KMS-11 (cell line): ENCODE measurements around the gene EFCAB6.

Experiments used
- H2AFZ ChIP-seq: fragments of 200-600 bp; sonication (generic); 2 replicates; pipeline ENCODE4 v1.6.1; 2016; ENCODE audit warnings: antibody characterized with exemption, mixed run types, low read depth
- H3K27ac ChIP-seq: fragments of 200-600 bp; sonication (generic); 2 replicates; pipeline ENCODE4 v1.6.1; 2016; ENCODE audit warnings: mild to moderate bottlenecking, mixed run types
- H3K27me3 ChIP-seq: fragments of 200-600 bp; sonication (generic); 2 replicates; pipeline ENCODE4 v1.6.1; 2017; ENCODE audit warnings: mild to moderate bottlenecking, low read depth, mixed run types, moderate library complexity; ENCODE audit not compliant: insufficient read depth
- H3K36me3 ChIP-seq: fragments of 200-600 bp; sonication (generic); 2 replicates; pipeline ENCODE4 v1.6.1; 2017; ENCODE audit warnings: mild to moderate bottlenecking, mixed run types; ENCODE audit not compliant: insufficient read depth
- H3K4me1 ChIP-seq: fragments of 200-600 bp; sonication (generic); 2 replicates; pipeline ENCODE4 v1.6.1; 2016; ENCODE audit warnings: mild to moderate bottlenecking, low read depth, mixed run types; ENCODE audit not compliant: poor library complexity, severe bottlenecking
- H3K4me2 ChIP-seq: fragments of 200-600 bp; sonication (generic); 2 replicates; pipeline ENCODE4 v1.7.0; 2016; ENCODE audit warnings: mild to moderate bottlenecking, mixed run types
- H3K4me3 ChIP-seq: fragments of 200-600 bp; sonication (generic); IDR thresholded peaks from 2 replicates; pipeline ENCODE4 v1.6.1; 2017; ENCODE audit warnings: low read depth, low read length, mixed read lengths; ENCODE audit not compliant: insufficient read depth
- H3K79me2 ChIP-seq: fragments of 200-600 bp; sonication (generic); 2 replicates; pipeline ENCODE4 v1.6.1; 2016; ENCODE audit warnings: low read depth, mixed run types; ENCODE audit not compliant: insufficient read depth
- H3K9ac ChIP-seq: fragments of 200-600 bp; sonication (generic); 2 replicates; pipeline ENCODE4 v1.6.1; 2016; ENCODE audit warnings: mild to moderate bottlenecking, mixed run types
- H4K20me1 ChIP-seq: fragments of 200-600 bp; sonication (generic); 2 replicates; pipeline ENCODE4 v1.6.1; 2016; ENCODE audit warnings: mild to moderate bottlenecking, mixed run types; ENCODE audit not compliant: insufficient read depth
- CTCF ChIP-seq: fragments of 200-600 bp; sonication (generic); conservative IDR thresholded peaks from 2 replicates; pipeline ENCODE4 v1.6.1; 2017; ENCODE audit warnings: low read depth, mild to moderate bottlenecking, antibody characterized with exemption, low read length, moderate library complexity, mixed read lengths

Gene EFCAB6

DNA sequence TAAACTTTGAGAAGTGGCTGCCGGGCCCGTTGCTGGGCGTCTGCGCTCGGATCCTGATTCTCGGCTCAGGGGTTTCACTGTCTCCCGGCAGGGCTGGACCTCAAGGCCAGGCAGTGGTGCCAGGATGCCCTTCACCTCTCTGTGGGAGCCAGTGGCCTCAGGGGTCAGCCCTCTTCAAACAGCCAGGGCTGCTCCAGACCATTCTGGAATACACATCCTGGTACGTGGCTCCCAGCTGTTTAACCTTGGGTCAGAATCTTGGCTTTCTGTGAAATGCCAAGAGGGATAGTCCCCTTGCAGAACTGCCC, 329.8 kb downstream of the EFCAB6 start:
- Histone ChIP-seq H3K36me3 (no peaks in the 10 kb centered on the region), H3K4me3 (no peak overlapping the region), H3K4me1 (no peaks in the 10 kb centered on the region), H3K27ac (no peak overlapping the region), H3K9ac (no peak overlapping the region), H3K79me2 (no peaks in the 10 kb centered on the region), H3K4me2 (no peak overlapping the region), H2AFZ (no peak overlapping the region), H4K20me1 (no peaks in the 10 kb centered on the region), H3K27me3 (peaks cover 7% of the 10 kb centered on the region; the same call in 1 of the 2 replicates)
- no peak for TF ChIP-seq CTCF

GRCh38 chr22:43481568-43482317, 330.4 kb downstream of the EFCAB6 start:
- Histone ChIP-seq H3K27me3 (peaks cover 7% of the 10 kb centered on the region; the same call in 1 of the 2 replicates), H3K4me1 (no peaks in the 10 kb centered on the region), H3K4me2 (no peak overlapping the region), H4K20me1 (no peaks in the 10 kb centered on the region), H2AFZ (no peak overlapping the region), H3K27ac (no peak overlapping the region), H3K4me3 (no peak overlapping the region), H3K79me2 (no peaks in the 10 kb centered on the region), H3K36me3 (no peaks in the 10 kb centered on the region), H3K9ac (no peak overlapping the region)
- TF ChIP-seq CTCF, result no peak

GRCh38 chr22:43479962-43480361, 332.1 kb downstream of the EFCAB6 start:
- no peak overlapping the region for H2AFZ ChIP-seq
- H3K4me3 ChIP-seq, result no peak overlapping the region
- peaks cover 7% of the 10 kb centered on the region; the same call in 1 of the 2 replicates for H3K27me3 ChIP-seq
- H3K79me2 ChIP-seq, result no peaks in the 10 kb centered on the region
- H3K9ac ChIP-seq, result no peak overlapping the region
- H4K20me1 ChIP-seq, result no peaks in the 10 kb centered on the region
- no peak overlapping the region for H3K4me2 ChIP-seq
- H3K36me3 ChIP-seq, result no peaks in the 10 kb centered on the region
- no peak for TF ChIP-seq CTCF
- no peaks in the 10 kb centered on the region for H3K4me1 ChIP-seq
- no peak overlapping the region for H3K27ac ChIP-seq

DNA sequence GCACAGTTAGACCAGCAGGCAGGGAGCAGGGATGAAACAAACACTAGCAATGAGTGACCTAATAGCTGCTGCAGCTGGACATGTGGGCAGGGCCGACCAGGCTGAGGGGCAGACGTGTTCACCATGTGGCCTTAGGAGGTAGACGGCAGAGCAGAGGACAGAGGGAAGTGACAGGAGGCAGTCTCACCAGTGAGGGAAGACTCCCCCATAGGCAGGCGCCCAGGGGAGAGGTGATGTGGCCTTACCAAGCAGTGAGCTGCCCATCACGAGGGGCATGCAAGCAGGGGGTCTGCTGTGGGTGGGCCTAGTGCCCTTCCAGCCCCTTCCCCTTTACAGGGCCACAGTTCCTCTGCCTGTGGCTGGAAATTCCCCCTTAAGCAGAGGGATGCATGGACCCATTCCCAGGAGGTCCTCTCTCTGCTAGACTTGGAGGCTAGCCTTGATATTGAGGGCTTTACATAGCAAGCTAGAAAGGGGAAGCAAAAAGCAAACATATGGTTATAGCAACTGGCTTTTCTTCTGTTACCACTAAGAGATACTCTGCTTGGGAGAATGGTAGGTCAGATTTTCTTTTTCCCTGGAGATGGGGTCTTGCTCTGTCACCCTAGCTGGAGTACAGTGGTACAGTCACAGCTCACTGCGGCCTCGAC, 332.7 kb downstream of the EFCAB6 start:
- no peak for TF ChIP-seq CTCF
- Histone ChIP-seq H3K4me3 (no peak overlapping the region), H3K4me2 (no peak overlapping the region), H3K27me3 (peaks cover 10% of the 10 kb centered on the region; the same call in 1 of the 2 replicates), H3K36me3 (no peaks in the 10 kb centered on the region), H3K79me2 (no peaks in the 10 kb centered on the region), H3K4me1 (no peaks in the 10 kb centered on the region), H3K9ac (no peak overlapping the region), H2AFZ (no peak overlapping the region), H4K20me1 (no peaks in the 10 kb centered on the region), H3K27ac (no peak overlapping the region)
